WTC11 (cell line): ENCODE results near the gene CST9. TPM values are rescaled to one million over a fixed set of nuclear protein-coding genes. Genes with fewer than 3 reads are reported as not detected.

Source experiments
- ATAC-seq: fragments of 200-7000 bp; cut with Tn5 transposase; 2 replicates; pipeline ENCODE4 v1.10.0; 2021; ENCODE audit warnings: mild to moderate bottlenecking, moderate library complexity
- CTCF ChIA-PET: fragments of 300-600 bp; sonication (Branson Sonifier 250); formaldehyde crosslinking; loops from one replicate; lab custom pipeline; 2021; ENCODE audit warnings: antibody characterized with exemption; lab: Charles Lee
- POLR2A ChIA-PET: fragments of 350-600 bp; sonication (Branson Sonifier 250); formaldehyde crosslinking; loops from one replicate; lab custom pipeline; 2021; ENCODE audit warnings: antibody characterized with exemption; lab: Charles Lee
- DNase-seq: peaks from one replicate; pipeline ENCODE4 v3.0.0; 2021; ENCODE audit warnings: low spot score
- H3K27ac Mint-ChIP-seq: 2 replicates; pipeline ENCODE4 v1.8.0; 2021; ENCODE audit warnings: mixed read lengths
- H3K27me3 Mint-ChIP-seq: 2 replicates; pipeline ENCODE4 v1.8.0; 2021; ENCODE audit warnings: low read depth, mild to moderate bottlenecking, moderate library complexity, mixed read lengths
- H3K36me3 Mint-ChIP-seq: 2 replicates; pipeline ENCODE4 v1.8.0; 2021; ENCODE audit warnings: mixed read lengths
- H3K4me1 Mint-ChIP-seq: 2 replicates; pipeline ENCODE4 v1.8.0; 2022; ENCODE audit warnings: mixed read lengths
- H3K4me3 Mint-ChIP-seq: 2 replicates; pipeline ENCODE4 v1.8.0; 2021; ENCODE audit warnings: mild to moderate bottlenecking, moderate library complexity, mixed read lengths
- H3K9me3 Mint-ChIP-seq: 2 replicates; pipeline ENCODE4 v1.8.0; 2021; ENCODE audit warnings: mixed read lengths
- CREB1 ChIP-seq: sonication (generic); formaldehyde crosslinking; IDR thresholded peaks from 2 replicates; pipeline ENCODE4 v1.8.0; 2023; ENCODE audit warnings: mild to moderate bottlenecking, missing genetic modification reagents
- GABPB1 ChIP-seq: sonication (generic); formaldehyde crosslinking; IDR thresholded peaks from 2 replicates; pipeline ENCODE4 v1.8.1; 2023; ENCODE audit warnings: mild to moderate bottlenecking, missing genetic modification reagents
- IRF2 ChIP-seq: sonication (generic); formaldehyde crosslinking; IDR thresholded peaks from 2 replicates; pipeline ENCODE4 v1.8.0; 2022; ENCODE audit warnings: low read depth, missing genetic modification reagents, borderline replicate concordance
- JAZF1 ChIP-seq: fragments of 250-450 bp; sonication (Bioruptor Pico); IDR thresholded peaks from 2 replicates; pipeline ENCODE4 v1.9.0; 2021; ENCODE audit warnings: moderate library complexity, mild to moderate bottlenecking, inconsistent platforms
- MXD4 ChIP-seq: fragments of 250-450 bp; sonication (Bioruptor Pico); IDR thresholded peaks from 2 replicates; pipeline ENCODE4 v1.8.0; 2021; ENCODE audit warnings: mild to moderate bottlenecking, moderate library complexity, borderline replicate concordance
- NR1H2 ChIP-seq: sonication (generic); formaldehyde crosslinking; IDR thresholded peaks from 2 replicates; pipeline ENCODE4 v1.9.0; 2021; ENCODE audit warnings: mild to moderate bottlenecking, moderate library complexity, missing genetic modification reagents
- RELA ChIP-seq: sonication (generic); formaldehyde crosslinking; IDR thresholded peaks from 2 replicates; pipeline ENCODE4 v1.8.1; 2022; ENCODE audit warnings: missing genetic modification reagents, mild to moderate bottlenecking, borderline replicate concordance
- ZNF232 ChIP-seq: sonication (generic); formaldehyde crosslinking; IDR thresholded peaks from 2 replicates; pipeline ENCODE4 v1.8.0; 2022; ENCODE audit warnings: mild to moderate bottlenecking, missing genetic modification reagents
- ZNF396 ChIP-seq: fragments of 250-450 bp; sonication (Bioruptor Pico); IDR thresholded peaks from 2 replicates; pipeline ENCODE4 v1.8.0; 2021; ENCODE audit warnings: mild to moderate bottlenecking, moderate library complexity, borderline replicate concordance
- total RNA-seq: library from RNA; stranded (reverse); gene quantifications from 3 replicates; pipeline ENCODE4 v1.2.3, GENCODE V29; 2021
- TF ChIP-seq, protein P1 (sequence below): sonication (generic); formaldehyde crosslinking; conservative IDR thresholded peaks from 2 replicates; pipeline ENCODE4 v1.8.1; 2023; ENCODE audit warnings: mild to moderate bottlenecking, low read depth, missing genetic modification reagents, moderate library complexity
- TF ChIP-seq, protein P2 (sequence below): fragments of 250-450 bp; sonication (Bioruptor Pico); IDR thresholded peaks from 2 replicates; pipeline ENCODE4 v1.9.0; 2021; ENCODE audit warnings: moderate library complexity, mild to moderate bottlenecking, inconsistent platforms, borderline replicate concordance
- TF ChIP-seq, protein P3 (sequence below): sonication (generic); formaldehyde crosslinking; IDR thresholded peaks from 2 replicates; pipeline ENCODE4 v1.8.0; 2022; ENCODE audit warnings: mild to moderate bottlenecking, missing genetic modification reagents
- TF ChIP-seq, protein P4 (sequence below): fragments of 250-450 bp; sonication (Bioruptor Pico); conservative IDR thresholded peaks from 2 replicates; pipeline ENCODE4 v1.9.0; 2021; ENCODE audit warnings: mild to moderate bottlenecking
- TF ChIP-seq, protein P5 (sequence below): sonication (generic); formaldehyde crosslinking; IDR thresholded peaks from 2 replicates; pipeline ENCODE4 v1.8.0; 2023; ENCODE audit warnings: missing genetic modification reagents, mild to moderate bottlenecking, borderline replicate concordance

Gene CST9
- total RNA-seq, 1 experiment from 2014 or later, result not detected

DNA sequence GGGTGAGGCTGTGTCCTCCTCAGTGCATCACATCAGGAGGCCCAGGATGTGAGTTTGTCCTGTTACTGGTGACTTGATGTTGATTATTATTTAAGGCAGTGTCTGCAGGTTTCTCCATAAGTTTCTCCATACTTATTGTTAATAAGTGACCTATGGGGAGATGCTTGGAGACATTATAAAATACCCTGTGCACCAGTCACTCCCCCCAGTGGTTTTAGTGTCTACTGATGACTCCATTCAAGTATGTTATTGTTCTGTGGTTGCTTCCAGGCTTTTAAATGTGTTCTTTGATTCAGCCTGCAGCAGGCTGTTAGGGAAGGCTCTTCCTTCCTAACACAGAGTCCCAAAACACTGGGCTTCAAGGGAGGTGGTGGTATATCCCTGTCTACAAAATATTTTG is 46.7 kb upstream of the CST9 start:
- TF ChIP-seq, protein P1, sequence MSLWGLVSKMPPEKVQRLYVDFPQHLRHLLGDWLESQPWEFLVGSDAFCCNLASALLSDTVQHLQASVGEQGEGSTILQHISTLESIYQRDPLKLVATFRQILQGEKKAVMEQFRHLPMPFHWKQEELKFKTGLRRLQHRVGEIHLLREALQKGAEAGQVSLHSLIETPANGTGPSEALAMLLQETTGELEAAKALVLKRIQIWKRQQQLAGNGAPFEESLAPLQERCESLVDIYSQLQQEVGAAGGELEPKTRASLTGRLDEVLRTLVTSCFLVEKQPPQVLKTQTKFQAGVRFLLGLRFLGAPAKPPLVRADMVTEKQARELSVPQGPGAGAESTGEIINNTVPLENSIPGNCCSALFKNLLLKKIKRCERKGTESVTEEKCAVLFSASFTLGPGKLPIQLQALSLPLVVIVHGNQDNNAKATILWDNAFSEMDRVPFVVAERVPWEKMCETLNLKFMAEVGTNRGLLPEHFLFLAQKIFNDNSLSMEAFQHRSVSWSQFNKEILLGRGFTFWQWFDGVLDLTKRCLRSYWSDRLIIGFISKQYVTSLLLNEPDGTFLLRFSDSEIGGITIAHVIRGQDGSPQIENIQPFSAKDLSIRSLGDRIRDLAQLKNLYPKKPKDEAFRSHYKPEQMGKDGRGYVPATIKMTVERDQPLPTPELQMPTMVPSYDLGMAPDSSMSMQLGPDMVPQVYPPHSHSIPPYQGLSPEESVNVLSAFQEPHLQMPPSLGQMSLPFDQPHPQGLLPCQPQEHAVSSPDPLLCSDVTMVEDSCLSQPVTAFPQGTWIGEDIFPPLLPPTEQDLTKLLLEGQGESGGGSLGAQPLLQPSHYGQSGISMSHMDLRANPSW, result no peak
- TF ChIP-seq MXD4 (CRISPR knock-in tag), result no peak
- TF ChIP-seq NR1H2, result no peak
- no peak for TF ChIP-seq RELA (CRISPR knock-in tag)
- no peak for TF ChIP-seq GABPB1
- TF ChIP-seq ZNF232 (CRISPR knock-in tag), result no peak
- TF ChIP-seq CREB1 (CRISPR knock-in tag), result no peak
- TF ChIP-seq, protein P2, sequence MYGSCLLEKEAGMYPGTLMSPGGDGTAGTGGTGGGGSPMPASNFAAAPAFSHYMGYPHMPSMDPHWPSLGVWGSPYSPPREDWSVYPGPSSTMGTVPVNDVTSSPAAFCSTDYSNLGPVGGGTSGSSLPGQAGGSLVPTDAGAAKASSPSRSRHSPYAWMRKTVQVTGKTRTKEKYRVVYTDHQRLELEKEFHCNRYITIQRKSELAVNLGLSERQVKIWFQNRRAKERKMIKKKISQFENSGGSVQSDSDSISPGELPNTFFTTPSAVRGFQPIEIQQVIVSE, result no peak
- TF ChIP-seq, protein P3, sequence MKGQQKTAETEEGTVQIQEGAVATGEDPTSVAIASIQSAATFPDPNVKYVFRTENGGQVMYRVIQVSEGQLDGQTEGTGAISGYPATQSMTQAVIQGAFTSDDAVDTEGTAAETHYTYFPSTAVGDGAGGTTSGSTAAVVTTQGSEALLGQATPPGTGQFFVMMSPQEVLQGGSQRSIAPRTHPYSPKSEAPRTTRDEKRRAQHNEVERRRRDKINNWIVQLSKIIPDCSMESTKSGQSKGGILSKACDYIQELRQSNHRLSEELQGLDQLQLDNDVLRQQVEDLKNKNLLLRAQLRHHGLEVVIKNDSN (CRISPR knock-in tag), result no peak
- Mint-ChIP-seq H3K9me3 (no peaks in the 10 kb centered on the region; the same call in 1 of the 2 replicates), H3K4me3 (no peak overlapping the region), H3K27me3 (peaks cover 4% of the 10 kb centered on the region; the same call in 1 of the 2 replicates), H3K36me3 (no peaks in the 10 kb centered on the region), H3K27ac (no peak overlapping the region), H3K4me1 (peaks cover 12% of the 10 kb centered on the region)
- POLR2A ChIA-PET, result no interaction called here
- CTCF ChIA-PET, result no interaction called here
- no peak for DNase-seq
- no peak for ATAC-seq

DNA sequence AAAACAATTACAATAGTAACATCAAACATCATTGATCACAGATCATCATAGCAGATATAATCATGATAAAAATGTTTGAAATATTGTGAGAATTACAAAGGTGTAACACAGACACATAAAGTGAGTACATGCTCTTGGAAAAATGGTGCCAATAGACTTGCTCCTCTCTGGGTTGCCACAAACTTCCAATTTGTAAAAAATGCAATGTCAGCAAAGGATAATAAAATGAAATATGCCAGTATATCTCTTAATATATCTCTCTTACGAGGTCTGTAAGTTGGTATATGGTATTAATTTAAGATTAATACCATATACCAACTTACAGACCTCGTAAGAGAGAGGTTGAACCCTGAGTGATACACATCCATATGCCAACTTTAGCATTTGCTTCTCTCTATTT is 45.4 kb upstream of the CST9 start:
- ChIA-PET POLR2A (no interaction called here), CTCF (no interaction called here)
- DNase-seq, result no peak
- H3K4me3 Mint-ChIP-seq, result no peak overlapping the region
- TF ChIP-seq JAZF1 (no peak), ZNF396 (CRISPR knock-in tag) (no peak)
- ATAC-seq, result no peak
- H3K27me3 Mint-ChIP-seq, result peaks cover 4% of the 10 kb centered on the region; the same call in 1 of the 2 replicates
- H3K27ac Mint-ChIP-seq, result no peak overlapping the region
- H3K4me1 Mint-ChIP-seq, result peaks cover 7% of the 10 kb centered on the region; the same call in 1 of the 2 replicates
- H3K9me3 Mint-ChIP-seq, result no peaks in the 10 kb centered on the region; the same call in 1 of the 2 replicates
- H3K36me3 Mint-ChIP-seq, result no peaks in the 10 kb centered on the region

DNA sequence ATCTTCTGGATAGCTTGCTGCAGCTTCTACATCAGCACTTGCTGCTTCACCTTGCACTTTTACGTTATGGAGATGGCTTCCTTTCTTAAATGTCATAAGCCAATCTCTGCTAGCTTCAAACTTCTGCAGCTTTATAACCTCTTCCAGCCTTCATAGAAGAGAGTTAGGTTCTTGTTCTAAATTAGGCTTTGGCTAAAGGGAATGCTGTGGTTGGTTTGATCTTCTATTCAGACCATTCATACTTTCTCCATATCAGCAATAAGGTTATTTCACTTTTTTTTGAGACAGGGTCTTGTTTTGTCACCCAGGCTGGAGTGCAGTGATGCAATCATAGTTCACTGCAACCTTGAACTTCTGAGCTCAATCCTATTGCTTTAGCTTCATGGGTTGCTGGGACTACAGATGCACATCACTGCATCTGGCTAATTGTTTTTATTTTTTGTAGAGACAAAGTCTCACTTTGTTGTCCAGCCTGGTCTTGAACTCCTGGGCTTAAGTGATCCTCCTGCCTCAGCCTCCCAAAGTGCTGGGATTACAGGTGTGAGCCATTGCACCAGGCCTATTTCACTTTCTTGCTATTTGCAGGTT is 44.2 kb upstream of the CST9 start:
- Mint-ChIP-seq H3K4me3 (no peak overlapping the region), H3K9me3 (no peaks in the 10 kb centered on the region; the same call in 1 of the 2 replicates), H3K27me3 (peaks cover 4% of the 10 kb centered on the region; the same call in 1 of the 2 replicates), H3K27ac (no peak overlapping the region), H3K36me3 (no peaks in the 10 kb centered on the region), H3K4me1 (peaks cover 7% of the 10 kb centered on the region; the same call in 1 of the 2 replicates)
- ChIA-PET CTCF (no interaction called here), POLR2A (no interaction called here)
- no peak for DNase-seq
- ATAC-seq, result no peak
- TF ChIP-seq IRF2 (CRISPR knock-in tag) (no peak), GABPB1 (peak; percentile 85)

DNA sequence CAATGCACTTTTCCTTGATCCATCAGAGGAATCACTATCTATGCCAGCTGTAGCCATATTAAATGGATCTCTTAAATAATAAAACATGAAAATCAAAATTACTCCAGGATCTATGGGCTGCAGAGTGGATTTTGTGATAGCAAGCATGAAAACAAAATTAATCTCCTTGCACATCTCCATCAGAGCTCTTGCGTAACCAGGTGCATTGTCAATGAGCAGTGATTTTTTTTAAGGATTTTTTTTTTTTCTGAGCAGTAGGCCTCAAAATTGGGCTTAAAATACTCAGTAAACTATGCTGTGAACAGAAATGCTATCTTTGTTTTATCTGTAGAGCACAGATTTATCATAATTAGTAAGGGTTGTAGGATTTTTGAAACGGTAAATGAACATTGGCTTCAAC is 43.5 kb upstream of the CST9 start:
- ChIA-PET CTCF (no interaction called here), POLR2A (no interaction called here)
- no peak for ATAC-seq
- TF ChIP-seq, protein P4, sequence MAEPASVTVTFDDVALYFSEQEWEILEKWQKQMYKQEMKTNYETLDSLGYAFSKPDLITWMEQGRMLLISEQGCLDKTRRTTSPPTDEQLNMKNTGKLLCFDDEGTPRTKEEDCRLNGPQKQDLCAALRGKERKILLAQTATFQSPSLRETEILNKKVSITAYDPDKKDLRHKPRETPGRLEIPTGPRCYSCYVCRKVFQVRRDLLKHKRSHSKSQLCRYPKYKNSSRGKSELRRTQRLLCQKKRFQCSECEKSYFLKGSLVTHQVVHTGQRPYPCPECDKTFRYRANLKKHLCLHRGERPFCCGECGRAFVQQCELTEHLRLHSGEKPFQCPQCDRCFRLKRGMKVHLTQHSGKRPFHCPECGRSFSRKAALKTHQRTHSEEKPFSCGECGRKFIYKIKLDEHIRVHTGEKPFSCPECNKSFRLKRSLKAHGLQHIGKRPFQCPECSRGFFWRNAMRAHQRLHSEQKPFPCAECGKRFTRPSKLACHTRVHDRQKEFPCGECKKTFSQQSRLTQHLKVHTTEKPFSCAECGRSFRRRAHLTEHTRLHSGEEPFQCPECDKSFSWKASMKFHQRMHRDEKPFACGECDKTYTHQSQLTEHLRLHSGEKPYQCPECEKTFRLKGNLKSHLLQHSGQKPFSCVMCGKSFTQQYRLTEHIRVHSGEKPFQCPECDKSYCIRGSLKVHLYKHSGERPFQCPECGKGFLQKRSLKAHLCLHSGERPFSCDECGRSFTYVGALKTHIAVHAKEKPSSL (CRISPR knock-in tag), result no peak
- TF ChIP-seq, protein P5, sequence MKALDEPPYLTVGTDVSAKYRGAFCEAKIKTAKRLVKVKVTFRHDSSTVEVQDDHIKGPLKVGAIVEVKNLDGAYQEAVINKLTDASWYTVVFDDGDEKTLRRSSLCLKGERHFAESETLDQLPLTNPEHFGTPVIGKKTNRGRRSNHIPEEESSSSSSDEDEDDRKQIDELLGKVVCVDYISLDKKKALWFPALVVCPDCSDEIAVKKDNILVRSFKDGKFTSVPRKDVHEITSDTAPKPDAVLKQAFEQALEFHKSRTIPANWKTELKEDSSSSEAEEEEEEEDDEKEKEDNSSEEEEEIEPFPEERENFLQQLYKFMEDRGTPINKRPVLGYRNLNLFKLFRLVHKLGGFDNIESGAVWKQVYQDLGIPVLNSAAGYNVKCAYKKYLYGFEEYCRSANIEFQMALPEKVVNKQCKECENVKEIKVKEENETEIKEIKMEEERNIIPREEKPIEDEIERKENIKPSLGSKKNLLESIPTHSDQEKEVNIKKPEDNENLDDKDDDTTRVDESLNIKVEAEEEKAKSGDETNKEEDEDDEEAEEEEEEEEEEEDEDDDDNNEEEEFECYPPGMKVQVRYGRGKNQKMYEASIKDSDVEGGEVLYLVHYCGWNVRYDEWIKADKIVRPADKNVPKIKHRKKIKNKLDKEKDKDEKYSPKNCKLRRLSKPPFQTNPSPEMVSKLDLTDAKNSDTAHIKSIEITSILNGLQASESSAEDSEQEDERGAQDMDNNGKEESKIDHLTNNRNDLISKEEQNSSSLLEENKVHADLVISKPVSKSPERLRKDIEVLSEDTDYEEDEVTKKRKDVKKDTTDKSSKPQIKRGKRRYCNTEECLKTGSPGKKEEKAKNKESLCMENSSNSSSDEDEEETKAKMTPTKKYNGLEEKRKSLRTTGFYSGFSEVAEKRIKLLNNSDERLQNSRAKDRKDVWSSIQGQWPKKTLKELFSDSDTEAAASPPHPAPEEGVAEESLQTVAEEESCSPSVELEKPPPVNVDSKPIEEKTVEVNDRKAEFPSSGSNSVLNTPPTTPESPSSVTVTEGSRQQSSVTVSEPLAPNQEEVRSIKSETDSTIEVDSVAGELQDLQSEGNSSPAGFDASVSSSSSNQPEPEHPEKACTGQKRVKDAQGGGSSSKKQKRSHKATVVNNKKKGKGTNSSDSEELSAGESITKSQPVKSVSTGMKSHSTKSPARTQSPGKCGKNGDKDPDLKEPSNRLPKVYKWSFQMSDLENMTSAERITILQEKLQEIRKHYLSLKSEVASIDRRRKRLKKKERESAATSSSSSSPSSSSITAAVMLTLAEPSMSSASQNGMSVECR (CRISPR knock-in tag), result no peak
- no peak for TF ChIP-seq MXD4 (CRISPR knock-in tag)

More for the DNA sequence above, 43.5 kb upstream of the CST9 start:
- H3K4me1 Mint-ChIP-seq, result peaks cover 10% of the 10 kb centered on the region; the same call in 1 of the 2 replicates
- no peaks in the 10 kb centered on the region for H3K36me3 Mint-ChIP-seq
- H3K9me3 Mint-ChIP-seq, result no peaks in the 10 kb centered on the region; the same call in 1 of the 2 replicates
- H3K4me3 Mint-ChIP-seq, result no peak overlapping the region
- H3K27ac Mint-ChIP-seq, result no peak overlapping the region
- peaks cover 4% of the 10 kb centered on the region; the same call in 1 of the 2 replicates for H3K27me3 Mint-ChIP-seq
- DNase-seq, result no peak
